ENCODE measurements around the gene EPHB2. TPM values are rescaled to one million over a fixed set of nuclear protein-coding genes. Genes with fewer than 3 reads are reported as not detected.

EPHB2 gene
- total and polyA plus RNA-seq, 2 of the 4 experiments (the other 2 are of a cell fraction): 52.3 to 58.8 TPM

DNA sequence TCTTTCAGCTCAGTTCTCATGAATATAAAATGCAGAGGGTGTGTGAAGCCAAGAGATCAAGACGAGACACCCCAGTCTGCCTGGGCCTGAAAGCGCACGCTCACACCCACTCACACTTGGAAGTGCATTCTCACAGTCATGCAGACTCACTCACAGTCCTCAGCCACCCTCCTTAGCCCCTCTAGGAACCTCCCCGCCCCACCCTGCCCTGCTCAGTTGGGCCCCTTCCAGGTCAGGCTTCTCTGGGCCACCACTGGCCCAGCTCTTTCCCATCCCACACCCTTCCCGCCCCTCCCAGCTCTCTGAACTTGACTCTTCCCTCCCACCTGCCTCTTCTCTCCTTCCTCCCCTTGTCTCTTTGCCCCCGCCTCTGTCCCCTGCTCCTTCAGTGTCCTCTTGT lies 93.8 kb downstream of the EPHB2 start:
- ChIA-PET CTCF (no interaction called here), POLR2A (ENCODE audit: unreplicated experiment) (no interaction called here)
- intact Hi-C loops (cut with micrococcal nuclease): no loop called here
- BruUV-seq (replicated peaks): no TSS peak
- DNase-seq (peak; percentile 23), ATAC-seq (ENCODE audit: low read depth) (no peak)
- Histone ChIP-seq H3K9ac (ENCODE audit: low read depth, low read length) (no peak overlapping the region), H2AK5ac (ENCODE audit: low read depth, low read length) (no peak overlapping the region; the same call in 1 of the 2 replicates), H3K4ac (ENCODE audit: low read depth, low read length) (no peak overlapping the region), H4K20me1 (ENCODE audit: insufficient read depth, low read length) (peaks cover 39% of the 10 kb centered on the region), H3K4me2 (ENCODE audit: low read depth, low read length) (no peak overlapping the region), H4K5ac (ENCODE audit: low read depth, low read length) (no peak overlapping the region), H3K56ac (ENCODE audit: extremely low read depth, insufficient read depth, low read length) (no peak overlapping the region), H3K14ac (replicated peaks; ENCODE audit: low read depth, low read length) (no peak overlapping the region), H3K23ac (ENCODE audit: low read depth, low read length) (no peak overlapping the region), H3K79me1 (ENCODE audit: low read depth in 1 of 2, low read length in 2 of 2) (peaks cover 11 to 50% of the 10 kb centered on the region in 2 experiments), H3K4me3 (ENCODE audit: insufficient read depth, low read depth, low read length) (no peak overlapping the region), H2BK5ac (ENCODE audit: low read depth, low read length, poor library complexity, severe bottlenecking) (no peak overlapping the region), H2BK120ac (ENCODE audit: low read depth, low read length) (no peak overlapping the region), H2BK20ac (ENCODE audit: low read depth, low read length) (no peak overlapping the region), H3K9me1 (ENCODE audit: insufficient read depth, low read length) (peaks cover 19% of the 10 kb centered on the region), H3K27ac (ENCODE audit: insufficient read depth, low read length) (no peak overlapping the region), H4K91ac (ENCODE audit: insufficient read depth, low read depth, low read length) (no peak overlapping the region), H4K8ac (ENCODE audit: low read depth in 2 of 2, low read length in 2 of 2) (no peak overlapping the region), H2AK9ac (replicated peaks; ENCODE audit: low read depth, low read length, poor library complexity) (no peak overlapping the region), H3K18ac (ENCODE audit: low read depth, low read length) (no peak overlapping the region), H3K27me3 (ENCODE audit: control insufficient read depth, insufficient read depth, low read length) (no peaks in the 10 kb centered on the region), H3K9me3 (ENCODE audit: control insufficient read depth, insufficient read depth, low read length) (no peaks in the 10 kb centered on the region), H2BK15ac (ENCODE audit: low read depth, low read length) (no peak overlapping the region), H2AFZ (replicated peaks; ENCODE audit: low read length, poor library complexity) (no peak overlapping the region), H3K4me1 (ENCODE audit: control insufficient read depth, insufficient read depth, low read length) (peaks cover 13% of the 10 kb centered on the region), H3K36me3 (ENCODE audit: control insufficient read depth, insufficient read depth, low read length) (peaks cover 4% of the 10 kb centered on the region)
- dilution Hi-C loops (cut with HindIII; ENCODE audit: low sequenced_read_pairs, unreplicated experiment): no loop called here
- TF ChIP-seq FOS (IDR thresholded peaks at IDR 0.05; ENCODE audit: low read depth, low read length): no peak
- no peak for TF ChIP-seq MXI1 (IDR thresholded peaks at IDR 0.05; ENCODE audit: borderline replicate concordance, low read depth, low read length)
- TF ChIP-seq SMC3 (IDR thresholded peaks at IDR 0.05; ENCODE audit: low read depth, low read length): no peak
- no peak for TF ChIP-seq BHLHE40 (IDR thresholded peaks at IDR 0.05; ENCODE audit: low read depth, low read length)
- no peak for TF ChIP-seq MAZ (IDR thresholded peaks at IDR 0.05; ENCODE audit: borderline replicate concordance, low read depth, low read length)
- no peak for TF ChIP-seq MAFK (IDR thresholded peaks at IDR 0.05; ENCODE audit: low read depth, low read length)
- TF ChIP-seq NFE2L2 (IDR thresholded peaks at IDR 0.05; ENCODE audit: low read depth, low read length): no peak
- no peak for TF ChIP-seq RAD21 (IDR thresholded peaks at IDR 0.05; ENCODE audit: low read length)
- TF ChIP-seq, protein P1, sequence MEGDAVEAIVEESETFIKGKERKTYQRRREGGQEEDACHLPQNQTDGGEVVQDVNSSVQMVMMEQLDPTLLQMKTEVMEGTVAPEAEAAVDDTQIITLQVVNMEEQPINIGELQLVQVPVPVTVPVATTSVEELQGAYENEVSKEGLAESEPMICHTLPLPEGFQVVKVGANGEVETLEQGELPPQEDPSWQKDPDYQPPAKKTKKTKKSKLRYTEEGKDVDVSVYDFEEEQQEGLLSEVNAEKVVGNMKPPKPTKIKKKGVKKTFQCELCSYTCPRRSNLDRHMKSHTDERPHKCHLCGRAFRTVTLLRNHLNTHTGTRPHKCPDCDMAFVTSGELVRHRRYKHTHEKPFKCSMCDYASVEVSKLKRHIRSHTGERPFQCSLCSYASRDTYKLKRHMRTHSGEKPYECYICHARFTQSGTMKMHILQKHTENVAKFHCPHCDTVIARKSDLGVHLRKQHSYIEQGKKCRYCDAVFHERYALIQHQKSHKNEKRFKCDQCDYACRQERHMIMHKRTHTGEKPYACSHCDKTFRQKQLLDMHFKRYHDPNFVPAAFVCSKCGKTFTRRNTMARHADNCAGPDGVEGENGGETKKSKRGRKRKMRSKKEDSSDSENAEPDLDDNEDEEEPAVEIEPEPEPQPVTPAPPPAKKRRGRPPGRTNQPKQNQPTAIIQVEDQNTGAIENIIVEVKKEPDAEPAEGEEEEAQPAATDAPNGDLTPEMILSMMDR (conservative IDR thresholded peaks at IDR 0.05; ENCODE audit: low read depth, low read length): no peak
- TF ChIP-seq POLR2A (IDR thresholded peaks at IDR 0.05; ENCODE audit: low read depth, low read length): no peak
- no peak for TF ChIP-seq CEBPB (IDR thresholded peaks at IDR 0.05; ENCODE audit: low read depth, low read length)
- no peak for TF ChIP-seq CHD1 (IDR thresholded peaks at IDR 0.05; ENCODE audit: low read depth, low read length)
- TF ChIP-seq, protein P2, sequence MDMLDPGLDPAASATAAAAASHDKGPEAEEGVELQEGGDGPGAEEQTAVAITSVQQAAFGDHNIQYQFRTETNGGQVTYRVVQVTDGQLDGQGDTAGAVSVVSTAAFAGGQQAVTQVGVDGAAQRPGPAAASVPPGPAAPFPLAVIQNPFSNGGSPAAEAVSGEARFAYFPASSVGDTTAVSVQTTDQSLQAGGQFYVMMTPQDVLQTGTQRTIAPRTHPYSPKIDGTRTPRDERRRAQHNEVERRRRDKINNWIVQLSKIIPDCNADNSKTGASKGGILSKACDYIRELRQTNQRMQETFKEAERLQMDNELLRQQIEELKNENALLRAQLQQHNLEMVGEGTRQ (IDR thresholded peaks at IDR 0.05; ENCODE audit: low read depth, low read length): no peak
- TF ChIP-seq, protein P3, sequence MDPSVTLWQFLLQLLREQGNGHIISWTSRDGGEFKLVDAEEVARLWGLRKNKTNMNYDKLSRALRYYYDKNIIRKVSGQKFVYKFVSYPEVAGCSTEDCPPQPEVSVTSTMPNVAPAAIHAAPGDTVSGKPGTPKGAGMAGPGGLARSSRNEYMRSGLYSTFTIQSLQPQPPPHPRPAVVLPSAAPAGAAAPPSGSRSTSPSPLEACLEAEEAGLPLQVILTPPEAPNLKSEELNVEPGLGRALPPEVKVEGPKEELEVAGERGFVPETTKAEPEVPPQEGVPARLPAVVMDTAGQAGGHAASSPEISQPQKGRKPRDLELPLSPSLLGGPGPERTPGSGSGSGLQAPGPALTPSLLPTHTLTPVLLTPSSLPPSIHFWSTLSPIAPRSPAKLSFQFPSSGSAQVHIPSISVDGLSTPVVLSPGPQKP (IDR thresholded peaks at IDR 0.05; ENCODE audit: borderline replicate concordance, low read depth, low read length): no peak
- TF ChIP-seq RCOR1 (IDR thresholded peaks at IDR 0.05; ENCODE audit: insufficient replicate concordance, low read length): no peak
- 89% methylated on average over 3 of the region's 6 CpGs; no CpG with 5 or more reads in 1 of the 2 experiments for WGBS, 2 experiments (ENCODE audit: extremely low coverage in 2 of 2, insufficient read length in 1 of 2)
- in situ Hi-C loops (cut with MboI; ENCODE audit: low sequenced_read_pairs): no loop called here

Measured in IMR-90 (cell line).